A204.1 (cell line): ENCODE measurements around the gene PCDHA8.
"Not testable (repeated sequence)": the region's sequence is repeated elsewhere in the genome, so short reads cannot be mapped to it uniquely, and the experiment has no call there.

Source experiments
- FAIRE-seq: peaks from 2 replicates; lab custom pipeline; 2012; peaks lifted over from hg19 to GRCh38; lab: Jason Lieb, UNC

Gene PCDHA8, protein sequence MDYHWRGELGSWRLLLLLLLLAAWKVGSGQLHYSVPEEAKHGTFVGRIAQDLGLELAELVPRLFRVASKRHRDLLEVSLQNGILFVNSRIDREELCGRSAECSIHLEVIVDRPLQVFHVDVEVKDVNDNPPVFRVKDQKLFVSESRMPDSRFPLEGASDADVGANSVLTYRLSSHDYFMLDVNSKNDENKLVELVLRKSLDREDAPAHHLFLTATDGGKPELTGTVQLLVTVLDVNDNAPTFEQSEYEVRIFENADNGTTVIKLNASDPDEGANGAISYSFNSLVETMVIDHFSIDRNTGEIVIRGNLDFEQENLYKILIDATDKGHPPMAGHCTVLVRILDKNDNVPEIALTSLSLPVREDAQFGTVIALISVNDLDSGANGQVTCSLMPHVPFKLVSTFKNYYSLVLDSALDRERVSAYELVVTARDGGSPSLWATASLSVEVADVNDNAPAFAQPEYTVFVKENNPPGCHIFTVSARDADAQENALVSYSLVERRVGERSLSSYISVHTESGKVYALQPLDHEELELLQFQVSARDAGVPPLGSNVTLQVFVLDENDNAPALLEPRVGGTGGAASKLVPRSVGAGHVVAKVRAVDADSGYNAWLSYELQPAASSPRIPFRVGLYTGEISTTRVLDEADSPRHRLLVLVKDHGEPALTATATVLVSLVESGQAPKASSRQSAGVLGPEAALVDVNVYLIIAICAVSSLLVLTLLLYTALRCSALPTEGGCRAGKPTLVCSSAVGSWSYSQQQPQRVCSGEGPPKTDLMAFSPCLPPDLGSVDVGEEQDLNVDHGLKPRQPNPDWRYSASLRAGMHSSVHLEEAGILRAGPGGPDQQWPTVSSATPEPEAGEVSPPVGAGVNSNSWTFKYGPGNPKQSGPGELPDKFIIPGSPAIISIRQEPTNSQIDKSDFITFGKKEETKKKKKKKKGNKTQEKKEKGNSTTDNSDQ

DNA sequence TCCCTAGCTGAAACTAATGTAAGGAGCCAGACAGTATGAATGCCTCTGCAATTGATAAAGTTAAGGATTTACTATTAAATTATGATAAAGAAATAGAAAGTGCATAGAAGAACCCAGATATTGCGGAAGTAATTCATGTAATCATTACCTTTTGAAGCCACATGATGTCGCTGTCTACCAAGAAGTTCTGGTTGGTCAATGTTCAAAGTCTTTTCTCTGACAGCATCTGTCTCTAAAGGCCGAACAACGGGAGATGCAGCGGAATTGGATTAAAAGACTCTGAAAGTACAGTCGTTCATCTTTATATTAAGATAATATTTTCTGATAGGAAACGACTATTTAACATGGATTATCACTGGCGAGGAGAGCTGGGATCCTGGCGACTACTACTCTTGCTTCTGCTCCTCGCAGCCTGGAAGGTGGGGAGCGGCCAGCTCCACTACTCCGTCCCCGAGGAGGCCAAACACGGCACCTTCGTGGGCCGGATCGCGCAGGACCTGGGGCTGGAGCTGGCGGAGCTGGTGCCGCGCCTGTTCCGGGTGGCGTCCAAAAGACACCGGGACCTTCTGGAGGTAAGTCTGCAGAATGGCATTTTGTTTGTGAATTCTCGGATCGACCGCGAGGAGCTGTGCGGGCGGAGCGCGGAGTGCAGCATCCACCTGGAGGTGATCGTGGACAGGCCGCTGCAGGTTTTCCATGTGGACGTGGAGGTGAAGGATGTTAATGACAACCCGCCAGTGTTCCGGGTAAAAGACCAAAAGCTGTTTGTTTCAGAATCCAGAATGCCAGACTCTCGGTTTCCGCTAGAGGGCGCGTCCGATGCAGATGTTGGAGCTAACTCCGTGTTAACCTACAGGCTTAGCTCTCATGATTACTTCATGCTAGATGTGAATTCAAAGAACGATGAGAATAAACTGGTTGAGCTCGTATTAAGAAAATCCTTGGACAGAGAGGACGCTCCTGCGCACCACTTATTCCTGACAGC lies at the start of gene PCDHA8:
Gene PCDHA8 (plus strand): TSS at position 210 of the 985 bp plus-strand sequence. CDS start 135 bp downstream, at position 345.
- FAIRE-seq = no peak

DNA sequence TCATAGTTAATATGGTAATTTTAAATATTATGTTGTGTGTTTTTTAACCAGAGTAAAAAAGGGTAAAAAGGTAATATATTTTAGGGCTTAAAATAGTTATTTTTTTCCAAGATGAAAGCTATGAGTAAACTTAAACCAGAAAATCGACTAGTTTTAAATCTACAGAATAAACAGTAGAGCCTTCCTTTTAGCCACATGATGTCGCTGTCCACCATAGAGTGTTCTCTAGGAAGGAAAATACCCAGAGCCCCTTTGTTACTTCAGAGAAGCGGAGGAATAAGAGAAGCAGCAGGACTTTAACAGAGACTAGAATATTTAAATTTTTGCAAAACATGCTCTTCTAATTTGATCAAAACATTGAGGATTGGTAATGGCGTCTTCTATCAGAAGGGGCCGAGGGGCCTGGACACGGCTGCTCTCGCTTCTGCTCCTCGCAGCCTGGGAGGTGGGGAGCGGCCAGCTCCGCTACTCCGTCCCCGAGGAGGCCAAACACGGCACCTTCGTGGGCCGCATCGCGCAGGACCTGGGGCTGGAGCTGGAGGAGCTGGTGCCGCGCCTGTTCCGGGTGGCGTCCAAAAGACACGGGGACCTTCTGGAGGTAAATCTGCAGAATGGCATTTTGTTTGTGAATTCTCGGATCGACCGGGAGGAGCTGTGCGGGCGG lies 46.3 kb upstream of the PCDHA8 start, which contains the start of gene PCDHA2:
Gene PCDHA2 (plus strand): TSS at position 258 of the 664 bp plus-strand sequence.
- peak; percentile 93 for FAIRE-seq

DNA sequence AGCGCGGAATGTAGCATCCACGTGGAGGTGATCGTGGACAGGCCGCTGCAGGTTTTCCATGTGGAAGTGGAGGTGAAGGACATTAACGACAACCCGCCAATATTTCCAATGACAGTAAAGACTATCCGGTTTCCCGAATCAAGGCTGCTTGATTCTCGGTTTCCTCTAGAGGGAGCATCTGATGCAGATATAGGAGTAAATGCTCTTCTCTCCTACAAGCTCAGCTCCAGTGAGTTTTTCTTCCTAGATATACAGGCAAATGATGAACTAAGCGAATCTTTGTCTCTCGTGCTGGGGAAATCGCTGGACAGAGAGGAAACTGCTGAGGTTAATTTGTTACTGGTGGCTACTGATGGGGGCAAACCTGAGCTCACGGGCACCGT lies 45.7 kb upstream of the PCDHA8 start:
- FAIRE-seq = no peak

DNA sequence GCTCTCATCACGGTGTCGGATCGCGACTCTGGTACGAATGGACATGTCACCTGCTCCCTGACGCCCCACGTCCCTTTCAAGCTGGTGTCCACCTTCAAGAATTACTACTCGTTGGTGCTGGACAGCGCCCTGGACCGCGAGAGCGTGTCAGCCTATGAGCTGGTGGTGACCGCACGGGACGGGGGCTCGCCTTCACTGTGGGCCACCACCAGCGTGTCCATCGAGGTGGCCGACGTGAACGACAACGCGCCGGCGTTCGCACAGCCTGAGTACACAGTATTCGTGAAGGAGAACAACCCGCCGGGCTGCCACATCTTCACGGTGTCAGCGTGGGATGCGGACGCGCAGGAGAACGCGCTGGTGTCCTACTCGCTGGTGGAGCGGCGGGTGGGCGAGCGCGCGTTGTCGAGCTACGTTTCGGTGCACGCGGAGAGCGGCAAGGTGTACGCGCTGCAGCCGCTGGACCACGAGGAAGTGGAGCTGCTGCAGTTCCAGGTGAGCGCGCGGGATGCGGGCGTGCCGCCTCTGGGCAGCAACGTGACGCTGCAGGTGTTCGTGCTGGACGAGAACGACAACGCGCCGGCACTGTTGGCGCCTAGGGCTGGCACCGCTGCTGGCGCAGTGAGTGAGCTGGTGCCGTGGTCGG lies 44.8 kb upstream of the PCDHA8 start:
- not testable (repeated sequence) for FAIRE-seq

DNA sequence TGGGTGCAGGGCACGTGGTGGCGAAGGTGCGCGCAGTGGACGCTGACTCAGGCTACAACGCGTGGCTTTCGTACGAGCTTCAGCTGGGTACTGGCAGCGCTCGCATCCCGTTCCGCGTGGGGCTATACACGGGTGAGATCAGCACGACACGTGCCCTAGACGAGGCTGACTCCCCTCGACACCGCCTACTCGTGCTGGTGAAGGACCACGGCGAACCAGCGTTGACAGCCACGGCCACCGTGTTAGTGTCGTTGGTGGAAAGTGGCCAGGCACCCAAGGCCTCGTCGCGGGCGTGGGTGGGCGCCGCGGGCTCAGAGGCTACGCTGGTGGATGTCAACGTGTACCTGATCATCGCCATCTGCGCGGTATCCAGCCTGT lies 44.3 kb upstream of the PCDHA8 start:
- FAIRE-seq = no peak

DNA sequence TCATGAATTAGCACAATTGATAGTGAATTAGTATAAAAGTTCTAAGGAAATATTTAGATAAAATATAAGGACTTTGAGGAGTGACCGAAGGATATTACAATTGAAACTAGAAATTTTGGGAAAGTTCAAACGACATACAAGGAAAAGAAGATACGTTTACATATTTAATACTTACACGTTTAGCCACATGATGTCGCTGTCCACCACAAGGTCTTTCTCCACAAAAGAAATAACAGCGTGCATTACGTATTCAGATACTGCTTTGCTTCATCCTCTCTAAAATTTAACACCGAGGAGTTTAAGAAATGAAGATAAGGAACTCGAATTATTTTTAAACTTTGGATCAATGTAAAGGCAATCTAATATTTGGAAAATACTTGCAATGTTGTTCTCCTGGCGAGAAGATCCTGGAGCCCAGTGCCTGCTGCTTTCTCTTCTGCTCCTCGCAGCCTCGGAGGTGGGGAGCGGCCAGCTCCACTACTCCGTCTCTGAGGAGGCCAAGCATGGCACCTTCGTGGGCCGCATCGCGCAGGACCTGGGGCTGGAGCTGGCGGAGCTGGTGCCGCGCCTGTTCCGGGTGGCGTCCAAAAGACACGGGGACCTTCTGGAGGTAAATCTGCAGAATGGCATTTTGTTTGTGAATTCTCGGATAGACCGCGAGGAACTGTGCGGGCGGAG lies 40.0 kb upstream of the PCDHA8 start, which contains the start of gene PCDHA3:
Gene PCDHA3 (plus strand): TSS at position 242 of the 678 bp plus-strand sequence.
- FAIRE-seq = no peak

DNA sequence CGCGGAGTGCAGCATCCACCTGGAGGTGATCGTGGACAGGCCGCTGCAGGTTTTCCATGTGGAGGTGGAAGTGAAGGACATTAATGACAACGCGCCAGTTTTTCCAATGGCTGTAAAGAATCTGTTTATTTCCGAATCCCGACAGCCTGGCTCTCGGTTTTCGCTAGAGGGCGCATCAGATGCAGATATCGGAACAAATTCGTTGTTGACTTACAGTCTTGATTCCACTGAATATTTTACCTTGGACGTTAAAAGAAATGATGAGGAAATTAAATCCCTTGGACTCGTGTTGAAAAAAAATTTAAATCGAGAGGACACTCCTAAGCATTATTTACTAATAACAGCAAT lies 39.5 kb upstream of the PCDHA8 start:
- FAIRE-seq = no peak

DNA sequence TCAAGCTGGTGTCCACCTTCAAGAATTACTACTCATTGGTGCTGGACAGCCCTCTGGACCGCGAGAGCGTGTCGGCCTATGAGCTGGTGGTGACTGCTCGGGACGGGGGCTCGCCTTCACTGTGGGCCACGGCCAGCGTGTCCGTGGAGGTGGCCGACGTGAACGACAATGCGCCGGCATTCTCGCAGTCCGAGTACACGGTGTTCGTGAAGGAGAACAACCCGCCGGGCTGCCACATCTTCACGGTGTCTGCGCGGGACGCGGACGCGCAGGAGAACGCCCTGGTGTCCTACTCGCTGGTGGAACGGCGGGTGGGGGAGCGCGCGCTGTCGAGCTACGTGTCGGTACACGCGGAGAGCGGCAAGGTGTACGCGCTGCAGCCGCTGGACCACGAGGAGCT lies 38.6 kb upstream of the PCDHA8 start:
- FAIRE-seq = not testable (repeated sequence)

DNA sequence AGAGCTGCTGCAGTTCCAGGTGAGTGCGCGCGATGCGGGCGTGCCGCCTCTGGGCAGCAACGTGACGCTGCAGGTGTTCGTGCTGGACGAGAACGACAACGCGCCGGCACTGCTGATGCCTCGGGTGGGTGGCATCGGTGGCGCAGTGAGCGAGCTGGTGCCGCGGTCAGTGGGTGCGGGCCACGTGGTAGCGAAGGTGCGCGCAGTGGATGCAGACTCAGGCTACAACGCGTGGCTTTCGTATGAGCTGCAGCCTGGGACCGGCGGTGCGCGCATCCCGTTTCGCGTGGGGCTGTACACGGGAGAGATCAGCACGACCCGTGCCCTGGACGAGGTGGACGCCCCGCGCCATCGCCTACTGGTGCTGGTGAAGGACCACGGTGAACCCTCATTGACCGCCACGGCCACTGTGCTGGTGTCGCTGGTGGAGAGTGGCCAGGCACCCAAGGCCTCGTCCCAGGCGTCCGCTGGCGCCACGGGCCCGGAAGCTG lies 38.2 kb upstream of the PCDHA8 start:
- FAIRE-seq = no peak

DNA sequence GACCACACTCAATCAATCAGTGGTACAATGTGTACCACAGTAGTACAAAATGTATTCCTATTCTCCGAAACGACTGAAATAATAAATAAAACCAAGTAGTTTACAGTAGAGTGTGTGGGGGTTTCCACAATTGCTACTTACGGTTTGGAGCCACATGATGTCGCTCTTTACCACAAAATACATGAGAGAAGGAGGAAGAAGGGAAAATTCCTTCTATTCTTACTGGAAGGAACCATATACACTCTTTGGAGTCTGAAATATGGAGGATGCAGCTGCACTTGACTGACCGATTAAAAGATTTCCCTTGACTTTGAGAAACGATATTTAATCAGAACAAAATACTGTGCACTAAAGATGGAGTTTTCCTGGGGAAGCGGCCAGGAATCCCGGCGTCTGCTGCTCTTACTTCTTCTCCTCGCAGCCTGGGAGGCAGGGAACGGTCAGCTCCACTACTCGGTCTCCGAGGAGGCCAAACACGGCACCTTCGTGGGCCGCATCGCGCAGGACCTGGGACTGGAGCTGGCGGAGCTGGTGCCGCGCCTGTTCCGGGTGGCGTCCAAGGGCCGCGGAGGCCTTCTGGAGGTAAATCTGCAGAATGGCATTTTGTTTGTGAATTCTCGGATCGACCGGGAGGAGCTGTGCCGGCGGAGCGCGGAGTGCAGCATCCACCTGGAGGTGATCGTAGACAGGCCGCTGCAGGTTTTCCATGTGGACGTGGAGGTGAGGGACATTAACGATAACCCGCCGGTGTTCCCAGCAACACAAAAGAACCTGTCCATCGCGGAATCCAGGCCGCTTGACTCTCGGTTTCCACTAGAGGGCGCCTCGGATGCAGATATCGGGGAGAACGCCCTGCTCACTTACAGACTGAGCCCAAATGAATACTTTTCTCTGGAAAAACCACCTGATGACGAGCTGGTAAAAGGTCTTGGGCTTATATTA lies 33.9 kb upstream of the PCDHA8 start, which contains the start of gene PCDHA4:
Gene PCDHA4 (plus strand): TSS at position 235 of the 942 bp plus-strand sequence.
- FAIRE-seq = peak; percentile 96

DNA sequence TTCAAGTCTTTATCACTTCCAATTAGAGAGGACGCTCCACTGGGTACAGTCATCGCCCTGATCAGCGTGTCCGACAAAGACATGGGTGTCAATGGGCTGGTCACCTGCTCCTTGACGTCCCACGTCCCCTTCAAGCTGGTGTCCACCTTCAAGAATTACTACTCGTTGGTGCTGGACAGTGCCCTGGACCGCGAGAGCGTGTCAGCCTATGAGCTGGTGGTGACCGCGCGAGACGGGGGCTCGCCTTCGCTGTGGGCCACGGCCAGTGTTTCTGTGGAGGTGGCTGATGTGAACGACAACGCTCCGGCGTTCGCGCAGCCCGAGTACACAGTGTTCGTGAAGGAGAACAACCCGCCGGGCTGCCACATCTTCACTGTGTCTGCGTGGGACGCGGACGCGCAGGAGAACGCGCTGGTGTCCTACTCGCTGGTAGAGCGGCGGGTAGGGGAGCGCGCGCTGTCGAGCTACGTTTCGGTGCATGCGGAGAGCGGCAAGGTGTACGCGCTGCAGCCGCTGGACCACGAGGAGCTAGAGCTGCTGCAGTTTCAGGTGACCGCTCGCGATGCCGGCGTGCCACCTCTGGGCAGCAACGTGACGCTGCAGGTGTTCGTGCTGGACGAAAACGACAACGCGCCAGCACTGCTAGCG lies 32.6 kb upstream of the PCDHA8 start:
- FAIRE-seq = not testable (repeated sequence)

DNA sequence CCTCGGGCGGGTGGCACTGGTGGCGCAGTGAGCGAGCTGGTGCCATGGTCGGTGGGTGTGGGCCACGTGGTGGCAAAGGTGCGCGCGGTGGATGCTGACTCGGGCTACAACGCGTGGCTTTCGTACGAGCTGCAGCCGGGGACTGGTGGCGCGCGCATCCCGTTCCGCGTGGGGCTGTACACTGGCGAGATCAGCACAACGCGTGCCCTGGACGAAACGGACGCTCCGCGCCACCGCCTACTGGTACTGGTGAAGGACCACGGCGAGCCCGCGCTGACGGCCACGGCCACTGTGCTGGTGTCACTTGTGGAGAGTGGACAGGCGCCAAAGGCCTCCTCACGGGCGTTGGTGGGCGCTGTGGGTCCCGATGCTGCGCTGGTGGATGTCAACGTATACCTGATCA lies 32.1 kb upstream of the PCDHA8 start:
- no peak for FAIRE-seq

DNA sequence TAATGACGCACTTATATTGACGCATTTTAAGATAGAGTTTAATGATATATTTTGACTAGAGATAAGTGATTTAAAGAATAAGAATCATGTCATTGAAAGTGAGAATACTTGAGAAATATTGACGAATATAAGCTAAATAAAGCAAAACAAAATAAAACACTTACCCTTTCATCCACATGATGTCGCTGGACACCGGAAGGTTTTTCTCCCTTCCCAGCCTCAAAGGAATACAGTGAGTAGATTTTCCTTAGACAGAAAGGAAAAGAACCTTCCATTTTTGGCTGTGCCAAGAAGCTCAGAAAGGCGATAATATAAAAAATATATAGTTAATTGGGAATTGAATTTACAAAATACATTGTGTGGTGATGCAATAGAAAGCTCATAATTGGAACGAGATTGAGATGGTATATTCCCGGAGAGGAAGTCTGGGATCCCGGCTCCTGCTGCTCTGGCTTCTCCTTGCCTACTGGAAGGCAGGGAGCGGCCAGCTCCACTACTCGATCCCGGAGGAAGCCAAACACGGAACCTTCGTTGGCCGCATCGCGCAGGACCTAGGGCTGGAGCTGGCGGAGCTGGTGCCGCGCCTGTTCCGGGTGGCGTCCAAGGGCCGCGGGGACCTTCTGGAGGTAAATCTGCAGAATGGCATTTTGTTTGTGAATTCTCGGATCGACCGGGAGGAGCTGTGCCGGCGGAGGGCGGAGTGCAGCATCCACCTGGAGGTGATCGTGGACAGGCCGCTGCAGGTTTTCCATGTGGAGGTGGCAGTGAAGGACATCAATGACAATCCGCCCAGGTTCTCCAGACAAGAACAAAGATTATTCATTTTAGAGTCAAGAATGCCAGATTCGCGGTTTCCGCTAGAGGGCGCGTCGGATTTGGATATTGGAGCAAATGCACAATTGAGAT lies 19.4 kb upstream of the PCDHA8 start, which contains the start of gene PCDHA5:
Gene PCDHA5 (plus strand): TSS at position 239 of the 906 bp plus-strand sequence.
- peak; percentile 95 for FAIRE-seq

DNA sequence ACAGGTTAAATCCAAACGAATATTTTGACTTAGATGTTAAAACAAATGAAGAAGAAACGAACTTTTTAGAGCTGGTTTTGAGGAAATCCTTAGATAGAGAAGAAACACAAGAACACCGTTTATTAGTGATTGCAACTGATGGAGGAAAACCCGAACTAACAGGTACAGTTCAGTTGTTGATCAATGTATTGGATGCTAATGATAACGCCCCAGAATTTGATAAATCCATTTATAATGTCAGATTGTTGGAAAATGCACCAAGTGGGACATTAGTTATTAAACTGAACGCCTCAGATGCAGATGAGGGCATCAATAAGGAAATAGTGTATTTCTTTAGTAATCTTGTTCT lies 18.7 kb upstream of the PCDHA8 start:
- peak; percentile 14 for FAIRE-seq

DNA sequence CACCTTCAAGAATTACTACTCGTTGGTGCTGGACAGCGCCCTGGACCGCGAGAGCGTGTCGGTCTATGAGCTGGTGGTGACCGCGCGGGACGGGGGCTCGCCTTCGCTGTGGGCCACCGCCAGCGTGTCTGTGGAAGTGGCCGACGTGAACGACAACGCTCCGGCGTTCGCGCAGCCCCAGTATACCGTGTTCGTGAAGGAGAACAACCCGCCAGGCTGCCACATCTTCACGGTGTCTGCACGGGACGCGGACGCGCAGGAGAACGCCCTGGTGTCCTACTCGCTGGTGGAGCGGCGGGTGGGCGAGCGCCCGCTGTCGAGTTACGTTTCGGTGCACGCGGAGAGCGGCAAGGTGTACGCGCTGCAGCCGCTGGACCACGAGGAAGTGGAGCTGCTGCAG lies 18.0 kb upstream of the PCDHA8 start:
- not testable (repeated sequence) for FAIRE-seq

DNA sequence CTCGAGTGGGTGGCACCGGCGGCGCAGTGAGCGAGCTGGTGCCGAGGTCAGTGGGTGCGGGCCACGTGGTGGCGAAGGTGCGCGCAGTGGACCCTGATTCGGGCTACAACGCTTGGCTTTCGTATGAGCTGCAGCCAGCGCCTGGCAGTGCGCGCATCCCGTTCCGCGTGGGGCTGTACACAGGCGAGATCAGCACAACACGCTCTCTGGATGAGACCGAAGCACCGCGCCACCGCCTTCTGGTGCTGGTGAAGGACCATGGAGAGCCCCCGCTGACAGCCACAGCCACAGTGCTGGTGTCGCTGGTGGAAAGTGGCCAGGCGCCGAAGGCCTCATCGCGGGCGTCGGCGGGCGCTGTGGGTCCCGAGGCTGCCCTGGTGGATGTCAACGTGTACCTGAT lies 17.5 kb upstream of the PCDHA8 start:
- FAIRE-seq = no peak
